OCI-LY7 (cell line): ENCODE data around the gene SEC14L1.

Experiments used
- EZH2phosphoT487 ChIP-seq: fragments of 200-600 bp; sonication (generic); IDR thresholded peaks from 2 replicates; pipeline ENCODE4 v1.6.1; 2018; ENCODE audit warnings: low read depth, borderline replicate concordance, mild to moderate bottlenecking, mixed run types, antibody characterized with exemption, low read length, moderate library complexity, mixed read lengths
- TF ChIP-seq, protein P1 (sequence below): fragments of 200-600 bp; sonication (generic); conservative IDR thresholded peaks from 2 replicates; pipeline ENCODE4 v1.5.1; 2014; ENCODE audit warnings: mild to moderate bottlenecking, antibody characterized with exemption, low read length, moderate library complexity, mixed read lengths

DNA sequence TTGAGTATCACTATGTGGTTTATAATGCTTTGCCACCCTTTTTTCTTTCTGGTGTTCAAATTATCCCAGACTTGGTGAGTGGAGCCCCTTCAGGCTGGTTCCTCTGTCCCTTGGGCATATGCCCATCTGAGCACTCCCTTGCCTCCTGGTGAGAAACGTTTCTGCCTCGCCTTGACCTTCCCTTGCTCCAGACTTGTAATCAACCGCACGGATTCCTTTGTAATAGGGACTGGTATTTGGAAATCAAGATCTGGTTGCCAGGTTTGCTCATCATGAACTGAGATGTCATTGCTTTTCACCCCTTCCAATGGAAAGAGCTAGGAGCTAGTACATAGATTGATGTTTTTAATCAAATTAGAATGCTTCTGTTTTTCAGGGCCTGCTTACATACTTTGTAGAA lies 43.7 kb downstream of the SEC14L1 start:
- TF ChIP-seq, protein P1, sequence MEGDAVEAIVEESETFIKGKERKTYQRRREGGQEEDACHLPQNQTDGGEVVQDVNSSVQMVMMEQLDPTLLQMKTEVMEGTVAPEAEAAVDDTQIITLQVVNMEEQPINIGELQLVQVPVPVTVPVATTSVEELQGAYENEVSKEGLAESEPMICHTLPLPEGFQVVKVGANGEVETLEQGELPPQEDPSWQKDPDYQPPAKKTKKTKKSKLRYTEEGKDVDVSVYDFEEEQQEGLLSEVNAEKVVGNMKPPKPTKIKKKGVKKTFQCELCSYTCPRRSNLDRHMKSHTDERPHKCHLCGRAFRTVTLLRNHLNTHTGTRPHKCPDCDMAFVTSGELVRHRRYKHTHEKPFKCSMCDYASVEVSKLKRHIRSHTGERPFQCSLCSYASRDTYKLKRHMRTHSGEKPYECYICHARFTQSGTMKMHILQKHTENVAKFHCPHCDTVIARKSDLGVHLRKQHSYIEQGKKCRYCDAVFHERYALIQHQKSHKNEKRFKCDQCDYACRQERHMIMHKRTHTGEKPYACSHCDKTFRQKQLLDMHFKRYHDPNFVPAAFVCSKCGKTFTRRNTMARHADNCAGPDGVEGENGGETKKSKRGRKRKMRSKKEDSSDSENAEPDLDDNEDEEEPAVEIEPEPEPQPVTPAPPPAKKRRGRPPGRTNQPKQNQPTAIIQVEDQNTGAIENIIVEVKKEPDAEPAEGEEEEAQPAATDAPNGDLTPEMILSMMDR = no peak
- no peak for TF ChIP-seq EZH2phosphoT487
